GM12878 (cell line): Measurements from ENCODE around the gene CACFD1. TPM values are rescaled to one million over a fixed set of nuclear protein-coding genes. Genes with fewer than 3 reads are reported as not detected.

Source experiments
- ATAC-seq: fragments of 200-7000 bp; cut with Tn5 transposase; 3 replicates; pipeline ENCODE4 v1.9.1; 2020; ENCODE audit warnings: mild to moderate bottlenecking, moderate library complexity
- BruUV-seq: library from RNA; stranded (reverse); fragments of 400-500 nt; replicated peaks from 2 replicates; lab custom pipeline; 2021; lab: Mats Ljungman, UMichigan
- CTCF ChIA-PET: fragments of 300-600 bp; sonication (Branson Sonifier 250); formaldehyde crosslinking; extraction: SDS; loops from one replicate; lab custom pipeline; 2021; ENCODE audit warnings: inconsistent platforms; lab: Yijun Ruan, JAX
- POLR2A ChIA-PET: fragments of 350-600 bp; formaldehyde crosslinking; extraction: SDS; loops from one replicate; lab custom pipeline; 2021; ENCODE audit warnings: inconsistent platforms; lab: Charles Lee
- RAD21 ChIA-PET: fragments of 300-600 bp; sonication (Branson Sonifier 250); formaldehyde crosslinking; loops from one replicate; lab custom pipeline; 2023; ENCODE audit warnings: antibody characterized with exemption; ENCODE audit not compliant: unreplicated experiment; lab: Charles Lee
- SMC1A ChIA-PET: fragments of 300-600 bp; sonication (Branson Sonifier 250); formaldehyde crosslinking; loops from one replicate; lab custom pipeline; 2023; ENCODE audit not compliant: unreplicated experiment, uncharacterized antibody; lab: Charles Lee
- DNase-seq: peaks from one replicate; pipeline ENCODE4 v3.0.0-alpha.2; 2011; ENCODE audit warnings: low read depth, low spot score
- FAIRE-seq: peaks from 3 replicates; lab custom pipeline; 2011; peaks lifted over from hg19 to GRCh38; lab: Jason Lieb, UNC
- H2AFZ ChIP-seq: 2 replicates; pipeline ENCODE4 v1.6.0; 2011; ENCODE audit warnings: low read depth, low read length, control low read depth; ENCODE audit not compliant: control insufficient read depth
- H3K27ac ChIP-seq: 2 replicates; pipeline ENCODE4 v1.5.1; 2011; ENCODE audit warnings: control low read depth; ENCODE audit not compliant: control insufficient read depth, insufficient read depth
- H3K27me3 ChIP-seq, 2 experiments: replicated peaks in 1 of 2; 2 replicates each; pipeline versions ENCODE4 v1.6.0 to v1.6.1; 2011; ENCODE audit warnings: low read length in 1 of 2; ENCODE audit not compliant: control insufficient read depth in 2 of 2, insufficient read depth in 2 of 2
- H3K36me3 ChIP-seq, 2 experiments: 2 replicates each; pipeline ENCODE4 v1.5.1; 2011; ENCODE audit warnings: low read length in 1 of 2; ENCODE audit not compliant: control insufficient read depth in 2 of 2, insufficient read depth in 2 of 2
- H3K4me1 ChIP-seq: 2 replicates; pipeline ENCODE4 v1.6.1; 2011; ENCODE audit warnings: mild to moderate bottlenecking, low read length, moderate library complexity, mixed read lengths; ENCODE audit not compliant: control insufficient read depth, insufficient read depth
- H3K4me2 ChIP-seq: 2 replicates; pipeline ENCODE4 v1.6.0; 2011; ENCODE audit warnings: control low read depth; ENCODE audit not compliant: control insufficient read depth, insufficient read depth
- H3K4me3 ChIP-seq: fragments of 200-600 bp; sonication (generic); 2 replicates; pipeline ENCODE4 v1.5.1; 2016
- H3K79me2 ChIP-seq: 2 replicates; pipeline ENCODE4 v1.6.0; 2011; ENCODE audit warnings: low read length; ENCODE audit not compliant: control insufficient read depth, insufficient read depth
- H3K9ac ChIP-seq: 2 replicates; pipeline ENCODE4 v1.8.0; 2011; ENCODE audit warnings: low read length, control low read depth, mixed read lengths; ENCODE audit not compliant: control insufficient read depth, insufficient read depth
- H3K9me3 ChIP-seq: replicated peaks from 3 replicates; pipeline ENCODE4 v1.5.1; 2011; ENCODE audit warnings: mild to moderate bottlenecking, low read length; ENCODE audit not compliant: control insufficient read depth, insufficient read depth
- H4K20me1 ChIP-seq: 2 replicates; pipeline ENCODE4 v1.6.0; 2011; ENCODE audit not compliant: control insufficient read depth, insufficient read depth
- GABPA ChIP-seq: IDR thresholded peaks from 2 replicates; pipeline ENCODE4 v1.6.1; 2014; ENCODE audit warnings: antibody characterized with exemption, low read depth, mild to moderate bottlenecking, inconsistent platforms
- NFYB ChIP-seq: IDR thresholded peaks from 2 replicates; pipeline ENCODE4 v1.6.1; 2011; ENCODE audit warnings: low read depth, mild to moderate bottlenecking, low read length, improper control_type of control experiment, moderate library complexity; ENCODE audit not compliant: insufficient read depth
- RUNX3 ChIP-seq: IDR thresholded peaks from 2 replicates; pipeline ENCODE4 v1.6.1; 2012; ENCODE audit warnings: low read length, inconsistent platforms
- WGBS: methylation state at CpG from one replicate; pipeline ENCODE4 v1.1.6; 2016; ENCODE audit warnings: low lambda C conversion rate; ENCODE audit not compliant: insufficient replicate concordance, insufficient coverage; ENCODE audit errors: missing lambda C conversion rate; 5-methylcytosine and 5-hydroxymethylcytosine counted together
- in situ Hi-C: fragments of 300-500 bp; cut with MboI; formaldehyde crosslinking; loops from 9 replicates; pipeline ENCODE4 v1.14.3; 2018; ENCODE audit warnings: mixed read lengths
- intact Hi-C: fragments of 100-400 bp; cut with micrococcal nuclease; formaldehyde crosslinking; loops from one replicate; pipeline ENCODE4 v1.14.2; 2022; ENCODE audit not compliant: unreplicated experiment
- polyA plus RNA-seq, 11 experiments: library from polyadenylated mRNA; depleted of rRNA in 4 of 11; unstranded in 6 of 11; stranded (reverse) in 5 of 11; fragments of >200 nt; fragmentation: Nextera tagmentation in 4 of 11; fragmentation: Illumina TruSeq in 1 of 11; extraction: Ambion mirVana in 4 of 11; extraction: Trizol in 1 of 11; gene quantifications; 1 replicate in 1 of 11; 2 replicates in 10 of 11; pipeline versions ENCODE4 v1.2.1 to v1.2.3, GENCODE V29; 2011 to 2016; ENCODE audit warnings: inconsistent platforms in 2 of 11, missing spikeins in 2 of 11, low read depth in 1 of 11
- total RNA-seq, 4 experiments: library from RNA; depleted of rRNA in 3 of 4; stranded (reverse); fragments of >200 nt in 3 of 4; fragmentation: Illumina TruSeq in 1 of 4; extraction: Trizol in 1 of 4; gene quantifications; 2 replicates each; pipeline versions ENCODE4 v1.2.1 to v1.2.3, GENCODE V29; 2013 to 2021

The CACFD1 gene
- total and polyA plus RNA-seq, 10 of the 15 experiments (the other 5 are each of a cell fraction or from before 2014, with no cell fraction given): 0.09 to 5.8 (median 1.4) TPM; not detected in 1

DNA sequence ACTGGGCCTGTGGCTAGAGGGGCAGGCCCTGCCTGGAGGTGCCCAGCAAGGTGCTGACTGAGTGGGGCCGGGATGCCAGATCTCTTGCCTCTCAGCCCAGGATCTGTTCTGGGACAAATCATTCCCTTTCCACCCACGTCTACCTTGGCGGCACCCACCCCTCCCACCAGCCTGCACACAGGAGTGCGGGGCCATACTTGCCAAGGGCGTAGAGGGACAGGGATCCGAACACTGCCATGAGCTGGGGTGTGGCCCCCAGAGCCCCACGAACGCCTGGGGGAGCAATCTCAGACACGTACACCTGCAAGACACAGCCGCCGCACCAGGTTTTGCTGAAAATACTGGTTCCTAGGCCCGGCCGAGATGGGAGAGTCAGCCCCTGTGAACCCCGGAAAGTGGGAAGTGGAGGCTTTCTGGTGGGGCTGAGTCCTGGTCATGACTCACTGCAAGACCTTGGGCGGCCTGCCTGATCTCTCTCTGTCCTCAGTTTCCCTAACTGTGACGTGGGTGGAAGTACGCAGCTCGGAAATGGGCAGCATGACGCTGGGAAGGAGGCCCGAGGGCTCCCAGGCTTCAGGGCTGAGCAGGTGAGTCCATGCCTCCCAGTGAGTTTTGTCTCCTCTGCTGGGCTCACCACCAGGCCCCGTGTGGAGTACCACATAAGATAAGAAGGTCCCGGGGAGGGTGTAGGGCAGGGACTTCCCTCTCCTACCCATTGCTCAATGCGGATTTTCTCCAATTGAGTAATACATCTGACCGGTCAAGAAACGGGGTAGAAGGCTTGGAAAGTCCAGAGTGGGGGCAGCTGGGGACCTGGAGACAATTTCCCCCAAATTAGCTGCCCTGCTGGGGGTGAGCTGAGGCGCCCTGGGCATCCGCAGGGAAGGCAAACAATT is 16.5 kb downstream of the CACFD1 start:
- in situ Hi-C loops (no loop called here), intact Hi-C loops (loop anchor here (5.0 kb wide), 2 partner anchors 59 to 129 kb away; partner anchors contain the start of genes MED22, REXO4 and RPL7A)
- Histone ChIP-seq H2AFZ (no peak overlapping the region), H3K4me2 (peak overlapping the region; percentile 74), H3K9ac (peak overlapping the region; percentile 74; the same call in 1 of the 2 replicates), H3K27me3 (no peaks in the 10 kb centered on the region), H3K4me1 (peaks cover 15% of the 10 kb centered on the region), H3K79me2 (peaks cover 30% of the 10 kb centered on the region), H4K20me1 (peaks cover 3% of the 10 kb centered on the region; the same call in 1 of the 2 replicates), H3K9me3 (no peaks in the 10 kb centered on the region), H3K36me3 (peaks cover 9 to 24% of the 10 kb centered on the region in 2 experiments; a peak in 3 of 4 replicates), H3K4me3 (peak overlapping the region; percentile 94; the same call in 1 of the 2 replicates), H3K27ac (peak overlapping the region; percentile 83)
- TF ChIP-seq NFYB: no peak
- TF ChIP-seq RUNX3: peak; percentile 22; the same call in 1 of the 2 replicates
- TF ChIP-seq GABPA: no peak
- FAIRE-seq (no peak), ATAC-seq (peak; percentile 4; the same call in 1 of the 3 replicates), DNase-seq (no peak)
- WGBS: 74% methylated on average over 27 of the region's 27 CpGs
- RAD21 ChIA-PET: interaction anchor here (0.9 to 3.1 kb wide), 2 partner anchors 16 to 53 kb away, joined by 3 to 10 read pairs; partner anchors contain the start of gene ADAMTS13
- POLR2A ChIA-PET: interaction anchor here (0.6 to 4.0 kb wide), 2 partner anchors 16 to 1856 kb away, joined by 3 to 27 read pairs; partner anchors contain the start of gene CACFD1
- SMC1A ChIA-PET: interaction anchor here (0.7 to 1.1 kb wide), 2 partner anchors 16 to 57 kb away, joined by 3 to 5 read pairs; partner anchors contain the start of gene CACFD1
- TSS peak; percentile 40 for BruUV-seq
- CTCF ChIA-PET: interaction anchor here (1.0 to 1.9 kb wide), 2 partner anchors 14 to 290 kb away, joined by 3 to 5 read pairs; no protein-coding TSS in a partner anchor
